ENCODE data around the gene TOB1.
A peak's percentile ranks its signal among the peaks of the same experiment; 100 is the strongest.

Gene TOB1

GRCh38 chr17:50865868-50866260 lies 290 bp downstream of the TOB1 start:
- peaks cover 33% of the 10 kb centered on the region for H3K4me1 ChIP-seq (ENCODE audit: control insufficient read depth, insufficient read depth, low read length)
- CTCF ChIA-PET, result interaction anchor here (0.8 to 8.4 kb wide), 4 partner anchors 13 to 89 kb away, joined by 3 to 78 read pairs (median 24); no protein-coding TSS in a partner anchor
- peaks cover 20 to 23% of the 10 kb centered on the region in 2 experiments for H3K36me3 ChIP-seq (ENCODE audit: control insufficient read depth in 2 of 2, insufficient read depth in 1 of 2, low read length in 2 of 2)
- no peaks in the 10 kb centered on the region for H3K9me3 ChIP-seq (ENCODE audit: control insufficient read depth, insufficient read depth, low read depth, low read length)
- POLR2A ChIA-PET, result interaction anchor here (0.6 to 4.0 kb wide), 55 partner anchors 8 to 469 kb away, joined by 3 to 106 read pairs (median 7); partner anchors contain the start of genes CACNA1G, LRRC59, NME1 and NME2
- peak overlapping the region; percentile 86 for H3K4me3 ChIP-seq (ENCODE audit: low read depth, low read length)
- TF ChIP-seq ZSCAN4 (tag by site-specific recombination; IDR thresholded peaks at IDR 0.05) (0 out of 2 replicates have a peak, but pooled peaks have one; percentile 26), ZNF692 (tag by site-specific recombination; IDR thresholded peaks at IDR 0.05) (peak; percentile 56; the same call in 1 of the 2 replicates), ZNF501 (tag by site-specific recombination; IDR thresholded peaks at IDR 0.05) (peak; percentile 23; the same call in 1 of the 2 replicates), ZNF660 (tag by site-specific recombination; IDR thresholded peaks at IDR 0.05) (no peak), KLF7 (tag by site-specific recombination; IDR thresholded peaks at IDR 0.05; ENCODE audit: borderline replicate concordance) (peak; percentile 66; the same call in 1 of the 2 replicates), ZNF623 (tag by site-specific recombination; IDR thresholded peaks at IDR 0.05) (no peak), ZNF404 (tag by site-specific recombination; IDR thresholded peaks at IDR 0.05) (no peak), ZNF121 (tag by site-specific recombination; IDR thresholded peaks at IDR 0.05) (0 out of 2 replicates have a peak, but pooled peaks have one; percentile 35), ZNF791 (tag by site-specific recombination; IDR thresholded peaks at IDR 0.05) (peak; percentile 35; the same call in 1 of the 2 replicates), REPIN1 (tag by site-specific recombination; IDR thresholded peaks at IDR 0.05; ENCODE audit: low read depth) (no peak), ZNF391 (tag by site-specific recombination; IDR thresholded peaks at IDR 0.05; ENCODE audit: borderline replicate concordance, low read depth) (0 out of 2 replicates have a peak, but pooled peaks have one; percentile 92), ZNF148 (tag by site-specific recombination; IDR thresholded peaks at IDR 0.05; ENCODE audit: borderline replicate concordance) (0 out of 2 replicates have a peak, but pooled peaks have one; percentile 68), ZNF837 (tag by site-specific recombination; IDR thresholded peaks at IDR 0.05) (0 out of 2 replicates have a peak, but pooled peaks have one; percentile 74), OVOL3 (tag by site-specific recombination; IDR thresholded peaks at IDR 0.05) (0 out of 2 replicates have a peak, but pooled peaks have one; percentile 41)
- H3K27ac ChIP-seq (ENCODE audit: extremely low read depth, low read depth, low read length), result peak overlapping the region; percentile 99

GRCh38 chr17:50865060-50865867 lies 890 bp downstream of the TOB1 start:
- CTCF ChIA-PET, result interaction anchor here (0.8 to 8.4 kb wide), 8 partner anchors 10 to 90 kb away, joined by 3 to 89 read pairs (median 10); no protein-coding TSS in a partner anchor
- peak; percentile 100 for TF ChIP-seq ZNF341 (tag by site-specific recombination; IDR thresholded peaks at IDR 0.05; ENCODE audit: low read depth)
- TF ChIP-seq ZEB2 (tag by site-specific recombination; IDR thresholded peaks at IDR 0.05), result peak; percentile 86
- TF ChIP-seq KLF1 (tag by site-specific recombination; IDR thresholded peaks at IDR 0.05), result peak; percentile 81
- TF ChIP-seq ZNF692 (tag by site-specific recombination; IDR thresholded peaks at IDR 0.05), result no peak
- peak; percentile 71 for TF ChIP-seq ZNF366 (tag by site-specific recombination; conservative IDR thresholded peaks at IDR 0.05)
- no peak for TF ChIP-seq ZNF175 (tag by site-specific recombination; IDR thresholded peaks at IDR 0.05)
- TF ChIP-seq ZNF280C (tag by site-specific recombination; IDR thresholded peaks at IDR 0.05), result no peak
- TF ChIP-seq ZNF76 (tag by site-specific recombination; IDR thresholded peaks at IDR 0.05; ENCODE audit: borderline replicate concordance, low read depth), result no peak
- no peak for TF ChIP-seq ZNF677 (tag by site-specific recombination; IDR thresholded peaks at IDR 0.05)
- TF ChIP-seq ZNF600 (tag by site-specific recombination; IDR thresholded peaks at IDR 0.05), result peak; percentile 80
- peak; percentile 75 for TF ChIP-seq SP2 (tag by site-specific recombination; IDR thresholded peaks at IDR 0.05)

More at GRCh38 chr17:50865060-50865867, 890 bp downstream of the TOB1 start:
- peak overlapping the region; percentile 99 for H3K27ac ChIP-seq (ENCODE audit: extremely low read depth, low read depth, low read length)
- H3K4me1 ChIP-seq (ENCODE audit: control insufficient read depth, insufficient read depth, low read length), result peaks cover 33% of the 10 kb centered on the region
- H3K36me3 ChIP-seq (ENCODE audit: control insufficient read depth in 2 of 2, insufficient read depth in 1 of 2, low read length in 2 of 2), result peaks cover 20 to 23% of the 10 kb centered on the region in 2 experiments
- no peaks in the 10 kb centered on the region for H3K9me3 ChIP-seq (ENCODE audit: control insufficient read depth, insufficient read depth, low read depth, low read length)
- peak overlapping the region; percentile 86 for H3K4me3 ChIP-seq (ENCODE audit: low read depth, low read length)
- POLR2A ChIA-PET, result interaction anchor here (0.7 to 4.0 kb wide), 42 partner anchors 7 to 468 kb away, joined by 3 to 106 read pairs (median 10); partner anchors contain the start of genes LRRC59, NME1 and SPAG9

All from HEK293 (cell line).